ENCODE results near the gene ACAT2.

The ACAT2 gene

DNA sequence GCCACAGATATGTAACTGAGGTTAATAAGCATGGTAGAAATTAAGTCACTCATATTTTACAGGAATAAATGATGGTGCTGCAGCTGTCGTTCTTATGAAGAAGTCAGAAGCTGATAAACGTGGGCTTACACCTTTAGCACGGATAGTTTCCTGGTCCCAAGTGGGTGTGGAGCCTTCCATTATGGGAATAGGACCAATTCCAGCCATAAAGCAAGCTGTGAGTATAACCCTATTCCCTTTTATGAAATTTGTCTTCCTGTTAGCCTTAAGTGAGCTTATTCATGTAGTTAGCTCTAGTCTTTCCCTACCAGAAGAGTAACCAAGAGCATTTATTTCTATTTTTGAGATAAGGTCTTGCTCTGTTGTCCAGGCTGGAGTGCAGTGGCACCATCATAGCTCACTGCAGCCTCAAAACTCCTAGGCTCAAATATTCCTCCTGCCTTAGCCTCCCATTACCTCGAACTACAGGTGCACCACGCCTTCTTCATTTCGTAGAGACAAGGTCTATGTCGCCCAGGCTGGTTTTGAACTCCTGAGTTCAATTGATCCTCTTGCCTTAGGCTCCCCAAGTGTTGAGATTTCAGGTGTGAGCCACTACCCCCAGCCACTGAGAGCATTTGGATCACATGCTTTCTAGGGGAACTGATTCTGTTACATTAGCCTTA is 15.5 kb downstream of the ACAT2 start:
- Histone ChIP-seq H3K27ac (no peak overlapping the region), H3K4me3 (no peak overlapping the region)
- DNase-seq (ENCODE audit: low spot score), result no peak
- TF ChIP-seq, protein P1, sequence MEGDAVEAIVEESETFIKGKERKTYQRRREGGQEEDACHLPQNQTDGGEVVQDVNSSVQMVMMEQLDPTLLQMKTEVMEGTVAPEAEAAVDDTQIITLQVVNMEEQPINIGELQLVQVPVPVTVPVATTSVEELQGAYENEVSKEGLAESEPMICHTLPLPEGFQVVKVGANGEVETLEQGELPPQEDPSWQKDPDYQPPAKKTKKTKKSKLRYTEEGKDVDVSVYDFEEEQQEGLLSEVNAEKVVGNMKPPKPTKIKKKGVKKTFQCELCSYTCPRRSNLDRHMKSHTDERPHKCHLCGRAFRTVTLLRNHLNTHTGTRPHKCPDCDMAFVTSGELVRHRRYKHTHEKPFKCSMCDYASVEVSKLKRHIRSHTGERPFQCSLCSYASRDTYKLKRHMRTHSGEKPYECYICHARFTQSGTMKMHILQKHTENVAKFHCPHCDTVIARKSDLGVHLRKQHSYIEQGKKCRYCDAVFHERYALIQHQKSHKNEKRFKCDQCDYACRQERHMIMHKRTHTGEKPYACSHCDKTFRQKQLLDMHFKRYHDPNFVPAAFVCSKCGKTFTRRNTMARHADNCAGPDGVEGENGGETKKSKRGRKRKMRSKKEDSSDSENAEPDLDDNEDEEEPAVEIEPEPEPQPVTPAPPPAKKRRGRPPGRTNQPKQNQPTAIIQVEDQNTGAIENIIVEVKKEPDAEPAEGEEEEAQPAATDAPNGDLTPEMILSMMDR (IDR thresholded peaks at IDR 0.05), result no peak

DNA sequence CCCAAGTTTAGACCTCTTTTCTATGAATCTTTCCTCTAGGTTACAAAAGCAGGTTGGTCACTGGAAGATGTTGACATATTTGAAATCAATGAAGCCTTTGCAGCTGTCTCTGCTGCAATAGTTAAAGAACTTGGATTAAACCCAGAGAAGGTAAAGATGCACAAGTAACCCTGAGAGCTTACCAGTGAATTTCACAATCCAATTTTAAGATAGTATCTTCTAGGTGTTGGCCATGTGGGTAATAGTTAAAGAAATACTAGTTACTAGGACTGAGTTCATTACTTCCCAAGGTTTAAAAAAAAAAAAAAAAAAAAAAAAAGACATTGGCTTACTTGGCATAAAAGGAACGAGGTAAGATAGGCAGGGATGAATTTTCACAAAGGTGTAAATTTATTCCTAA is 16.3 kb downstream of the ACAT2 start:
- Histone ChIP-seq H3K27ac (no peak overlapping the region), H3K4me3 (no peak overlapping the region)
- no peak for DNase-seq (ENCODE audit: low spot score)
- TF ChIP-seq, protein P1 (IDR thresholded peaks at IDR 0.05), result no peak

DNA sequence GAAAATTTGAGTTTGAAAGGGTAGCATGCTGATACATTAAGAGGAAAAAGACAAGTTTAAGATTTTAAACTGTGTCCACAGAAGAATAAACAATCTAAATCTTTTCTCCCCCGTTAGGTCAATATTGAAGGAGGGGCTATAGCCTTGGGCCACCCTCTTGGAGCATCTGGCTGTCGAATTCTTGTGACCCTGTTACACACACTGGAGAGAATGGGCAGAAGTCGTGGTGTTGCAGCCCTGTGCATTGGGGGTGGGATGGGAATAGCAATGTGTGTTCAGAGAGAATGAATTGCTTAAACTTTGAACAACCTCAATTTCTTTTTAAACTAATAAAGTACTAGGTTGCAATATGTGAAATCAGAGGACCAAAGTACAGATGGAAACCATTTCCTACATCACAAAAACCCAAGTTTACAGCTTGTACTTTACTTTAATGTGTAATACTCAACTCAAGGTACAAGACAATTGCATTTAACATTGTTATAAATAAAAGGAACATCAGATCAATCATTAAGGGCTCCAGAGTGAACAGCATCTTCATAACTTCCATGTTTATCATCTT is 16.8 kb downstream of the ACAT2 start:
- H3K4me3 ChIP-seq, result no peak overlapping the region
- no peak for DNase-seq (ENCODE audit: low spot score)
- TF ChIP-seq, protein P1 (IDR thresholded peaks at IDR 0.05), result no peak
- no peak overlapping the region for H3K27ac ChIP-seq

DNA sequence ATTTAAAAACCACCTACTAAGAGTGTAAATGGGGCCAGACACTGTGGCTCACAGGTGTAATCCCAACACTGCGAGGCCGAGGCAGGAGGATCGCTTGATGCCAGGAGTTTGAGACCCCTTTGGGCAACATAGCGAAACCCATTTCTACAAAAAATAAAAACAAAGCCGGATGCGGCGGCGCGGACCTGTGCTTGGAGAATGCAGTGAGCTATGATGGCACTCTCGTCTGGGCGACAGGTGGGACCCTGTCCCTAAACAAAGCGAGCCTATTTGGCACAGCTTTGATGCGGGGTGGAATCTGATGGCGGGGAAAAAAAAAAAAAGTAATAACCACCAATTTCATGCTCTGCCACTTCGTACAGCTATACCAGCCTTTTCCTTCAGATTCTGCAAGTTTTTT is 26.4 kb downstream of the ACAT2 start:
- peak overlapping the region; percentile 95 for H3K4me3 ChIP-seq
- no peak for DNase-seq (ENCODE audit: low spot score)
- TF ChIP-seq, protein P1 (IDR thresholded peaks at IDR 0.05), result no peak
- peak overlapping the region in 1 of 2 donors; percentile 93 for H3K27ac ChIP-seq

DNA sequence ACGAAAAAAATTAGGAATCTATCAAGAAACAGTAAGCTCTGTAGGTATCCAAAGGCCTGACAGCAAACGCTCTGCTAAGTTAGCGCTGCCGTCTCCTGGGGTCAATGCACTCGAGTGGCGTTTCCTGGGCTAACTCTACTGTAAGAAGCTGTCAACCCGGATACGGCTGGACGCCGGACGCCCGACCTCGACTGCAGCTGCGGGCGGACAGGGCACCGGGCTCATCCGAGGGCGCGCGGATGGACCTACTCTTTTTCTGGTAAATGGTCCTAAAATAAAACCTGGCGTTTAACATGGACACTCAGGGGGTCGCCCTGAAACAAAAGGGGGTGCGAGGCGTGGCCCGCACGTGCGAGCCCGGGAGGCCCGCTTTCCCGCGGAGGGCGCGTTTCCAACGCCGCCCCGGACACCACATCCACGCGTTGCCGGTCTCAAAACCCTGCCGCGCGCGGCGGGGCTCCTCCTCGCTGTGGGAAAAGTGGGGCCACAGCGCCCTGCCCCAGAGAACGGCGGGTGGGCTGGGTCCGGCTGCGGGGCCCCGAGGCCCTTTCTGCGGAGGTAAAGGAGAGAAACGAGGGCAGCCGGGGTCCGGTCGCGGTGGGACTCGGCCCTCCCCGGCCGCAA is 27.0 kb downstream of the ACAT2 start:
- peak overlapping the region; percentile 95 for H3K4me3 ChIP-seq
- TF ChIP-seq, protein P1 (IDR thresholded peaks at IDR 0.05), result no peak
- H3K27ac ChIP-seq, result peak overlapping the region; percentile 91 to 93
- peak; percentile 77 for DNase-seq (ENCODE audit: low spot score)

- peak within 1 kb of the TSS; percentile 95 for H3K4me3 ChIP-seq
- H3K27ac ChIP-seq, result peak within 1 kb of the TSS; percentile 91 to 93
- TF ChIP-seq, protein P1 (IDR thresholded peaks at IDR 0.05), result no peak
- peak; percentile 99 for DNase-seq (ENCODE audit: low spot score)
Measured at GRCh38 chr6:159789377-159790148, 27.7 kb downstream of the ACAT2 start, which contains the start of gene TCP1. TSS of gene TCP1 (minus strand) at chr6:159789602. CDS start at chr6:159789468, 134 bp downstream.

Measured in coronary artery (tissue), 2 donors.